NCI-H1092 (cell line): Measurements from ENCODE around the gene KIF21B.
"Not testable (repeated sequence)": the region's sequence is repeated elsewhere in the genome, so short reads cannot be mapped to it uniquely, and the experiment has no call there.

Source experiments
- DNase-seq: peaks from one replicate; lab custom pipeline; 2025; lab: John Stamatoyannopoulos, UW

KIF21B gene

GRCh38 chr1:200947059-200947566 lies 76.4 kb downstream of the KIF21B start:
- DNase-seq = no peak

- DNase-seq = no peak
Observed at GRCh38 chr1:200945111-200945510, 78.4 kb downstream of the KIF21B start.

GRCh38 chr1:200938955-200939354 lies 84.6 kb downstream of the KIF21B start:
- DNase-seq = no peak

GRCh38 chr1:200935286-200935962 lies 88.1 kb downstream of the KIF21B start:
- not testable (repeated sequence) for DNase-seq

GRCh38 chr1:200934676-200935245 lies 88.8 kb downstream of the KIF21B start:
- DNase-seq = no peak

GRCh38 chr1:200931776-200932175 lies 91.7 kb downstream of the KIF21B start:
- no peak for DNase-seq

GRCh38 chr1:200930285-200930684 lies 93.2 kb downstream of the KIF21B start:
- DNase-seq = not testable (repeated sequence)

- no peak for DNase-seq
Observed at GRCh38 chr1:200929530-200930278, 93.8 kb downstream of the KIF21B start.

- DNase-seq = no peak
Observed at GRCh38 chr1:200925831-200926230, 97.7 kb downstream of the KIF21B start.

- no peak for DNase-seq
Observed at GRCh38 chr1:200923601-200924000, 99.9 kb downstream of the KIF21B start.

- no peak for DNase-seq
Observed at GRCh38 chr1:200922406-200922805, 101.1 kb downstream of the KIF21B start.

- DNase-seq = no peak
Observed at GRCh38 chr1:200921571-200922110, 101.9 kb downstream of the KIF21B start.
